UCSD-AML1 (cell line): ENCODE data around the gene CLDN6.
A peak's percentile ranks its signal among the peaks of the same experiment; 100 is the strongest.
"Not testable (repeated sequence)": the region's sequence is repeated elsewhere in the genome, so short reads cannot be mapped to it uniquely, and the experiment has no call there.

Experiments used
- DNase-seq: peaks from one replicate; lab custom pipeline; 2025; ENCODE audit not compliant: unreplicated experiment; lab: John Stamatoyannopoulos, UW

The CLDN6 gene

GRCh38 chr16:3017794-3018506 is at the start of gene CLDN6:
Gene CLDN6, minus strand, starts transcription at chr16:3018183. Its CDS starts 2,162 bp downstream, at chr16:3016021.
- DNase-seq: no peak

- no peak for DNase-seq
Observed at GRCh38 chr16:3066440-3066748, 48.4 kb upstream of the CLDN6 start.

GRCh38 chr16:3065742-3066439 is 47.9 kb upstream of the CLDN6 start:
- no peak for DNase-seq

- DNase-seq: no peak
Observed at GRCh38 chr16:3065069-3065741, 47.2 kb upstream of the CLDN6 start, which contains the start of gene IL32. Gene IL32, plus strand, starts transcription at chr16:3065640. Its CDS starts 172 bp downstream, at chr16:3065812.

- DNase-seq: no peak
Observed at GRCh38 chr16:3063625-3064386, 45.8 kb upstream of the CLDN6 start.

GRCh38 chr16:3062553-3062952 is 44.6 kb upstream of the CLDN6 start:
- DNase-seq: no peak

- DNase-seq: no peak
Observed at GRCh38 chr16:3060339-3061127, 42.5 kb upstream of the CLDN6 start.

GRCh38 chr16:3059723-3060242 is 41.8 kb upstream of the CLDN6 start:
- no peak for DNase-seq

GRCh38 chr16:3059041-3059722 is 41.2 kb upstream of the CLDN6 start:
- peak; percentile 92 for DNase-seq

GRCh38 chr16:3058139-3059030 is 40.4 kb upstream of the CLDN6 start:
- peak; percentile 56 for DNase-seq

GRCh38 chr16:3057181-3058138 is 39.5 kb upstream of the CLDN6 start:
- no peak for DNase-seq

GRCh38 chr16:3056336-3057180 is 38.6 kb upstream of the CLDN6 start:
- no peak for DNase-seq

- DNase-seq: not testable (repeated sequence)
Observed at GRCh38 chr16:3055734-3056115, 37.7 kb upstream of the CLDN6 start.

- peak; percentile 69 for DNase-seq
Observed at GRCh38 chr16:3054965-3055733, 37.2 kb upstream of the CLDN6 start.

- peak; percentile 35 for DNase-seq
Observed at GRCh38 chr16:3053330-3053710, 35.3 kb upstream of the CLDN6 start.
